ENCODE results near the gene RBMS3. TPM values are rescaled to one million over a fixed set of nuclear protein-coding genes. Genes with fewer than 3 reads are reported as not detected.

The RBMS3 gene
- total RNA-seq, 1 experiment from 2014 or later = 7.4 TPM

DNA sequence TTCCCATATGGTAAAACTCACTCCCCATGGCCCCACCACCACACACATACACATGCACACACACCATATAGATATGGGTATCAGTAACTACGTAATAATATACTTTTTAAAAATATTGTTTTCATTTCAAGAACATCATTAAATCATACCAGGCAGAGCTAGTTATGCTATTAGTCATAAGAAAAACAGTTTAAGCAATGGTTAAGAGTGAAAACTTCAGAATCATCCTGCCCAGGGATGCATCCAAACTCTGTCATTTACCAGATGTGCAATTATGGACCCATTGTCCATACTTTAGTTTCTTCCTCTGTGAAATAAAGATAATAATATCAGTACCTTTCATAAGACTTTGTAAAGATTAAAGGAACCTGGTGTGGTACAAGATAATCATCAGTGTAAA is 608.3 kb downstream of the RBMS3 start:
- CTCF ChIA-PET = no interaction called here
- no peak for DNase-seq

DNA sequence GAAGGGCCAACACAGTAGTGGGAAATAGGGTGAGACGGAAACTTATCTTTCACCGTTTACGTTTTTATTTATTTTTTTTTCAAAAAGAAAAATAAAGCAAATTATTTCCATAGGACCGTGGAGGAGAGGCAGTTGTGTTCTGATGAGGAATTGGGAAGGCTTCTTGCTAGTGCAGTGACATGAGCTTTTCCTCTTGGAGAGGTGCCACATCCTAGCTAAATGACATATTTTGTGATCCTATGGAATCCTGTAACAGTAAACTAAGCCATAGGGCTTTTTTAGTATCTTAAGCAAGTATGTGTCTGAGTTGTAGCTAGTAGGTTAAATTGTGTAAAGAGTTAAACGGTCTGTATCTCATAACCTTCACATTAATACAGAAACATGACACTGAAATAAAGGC is 609.9 kb downstream of the RBMS3 start:
- Mint-ChIP-seq H3K4me1 (ENCODE audit: low read depth, unreplicated experiment) (no peaks in the 10 kb centered on the region), H3K9me3 (ENCODE audit: unreplicated experiment) (no peaks in the 10 kb centered on the region), H3K27ac (ENCODE audit: unreplicated experiment) (no peak overlapping the region), H3K4me3 (ENCODE audit: unreplicated experiment) (no peak overlapping the region), H3K36me3 (ENCODE audit: insufficient read depth, unreplicated experiment) (no peaks in the 10 kb centered on the region), H3K27me3 (ENCODE audit: insufficient read depth, unreplicated experiment) (peaks cover 6% of the 10 kb centered on the region)
- no peaks in the 10 kb centered on the region for H3K27me3 ChIP-seq (replicated peaks; ENCODE audit: control insufficient read depth, insufficient read depth, low read length)
- ChIA-PET POLR2A (no interaction called here), CTCF (no interaction called here)
- H3K4me3 ChIP-seq (ENCODE audit: low read depth, low read length) = no peak overlapping the region
- BruUV-seq (replicated peaks) = no TSS peak
- no peaks in the 10 kb centered on the region for H3K36me3 ChIP-seq (ENCODE audit: control insufficient read depth, insufficient read depth, low read length)
- TF ChIP-seq, protein P1, sequence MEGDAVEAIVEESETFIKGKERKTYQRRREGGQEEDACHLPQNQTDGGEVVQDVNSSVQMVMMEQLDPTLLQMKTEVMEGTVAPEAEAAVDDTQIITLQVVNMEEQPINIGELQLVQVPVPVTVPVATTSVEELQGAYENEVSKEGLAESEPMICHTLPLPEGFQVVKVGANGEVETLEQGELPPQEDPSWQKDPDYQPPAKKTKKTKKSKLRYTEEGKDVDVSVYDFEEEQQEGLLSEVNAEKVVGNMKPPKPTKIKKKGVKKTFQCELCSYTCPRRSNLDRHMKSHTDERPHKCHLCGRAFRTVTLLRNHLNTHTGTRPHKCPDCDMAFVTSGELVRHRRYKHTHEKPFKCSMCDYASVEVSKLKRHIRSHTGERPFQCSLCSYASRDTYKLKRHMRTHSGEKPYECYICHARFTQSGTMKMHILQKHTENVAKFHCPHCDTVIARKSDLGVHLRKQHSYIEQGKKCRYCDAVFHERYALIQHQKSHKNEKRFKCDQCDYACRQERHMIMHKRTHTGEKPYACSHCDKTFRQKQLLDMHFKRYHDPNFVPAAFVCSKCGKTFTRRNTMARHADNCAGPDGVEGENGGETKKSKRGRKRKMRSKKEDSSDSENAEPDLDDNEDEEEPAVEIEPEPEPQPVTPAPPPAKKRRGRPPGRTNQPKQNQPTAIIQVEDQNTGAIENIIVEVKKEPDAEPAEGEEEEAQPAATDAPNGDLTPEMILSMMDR (IDR thresholded peaks at IDR 0.05; ENCODE audit: insufficient read depth in 1 of 2, low read depth in 1 of 2, low read length in 1 of 2, severe bottlenecking in 1 of 2, unreplicated experiment in 1 of 2) = no peak
- H3K9me3 ChIP-seq = no peaks in the 10 kb centered on the region
- H3K4me1 ChIP-seq = no peaks in the 10 kb centered on the region
- intact Hi-C loops (cut with micrococcal nuclease; ENCODE audit: unreplicated experiment) = no loop called here
- DNase-seq = no peak

More for the DNA sequence above, 608.3 kb downstream of the RBMS3 start:
- H3K36me3 ChIP-seq (ENCODE audit: control insufficient read depth, insufficient read depth, low read length) = no peaks in the 10 kb centered on the region
- Mint-ChIP-seq H3K4me1 (ENCODE audit: low read depth, unreplicated experiment) (no peaks in the 10 kb centered on the region), H3K27me3 (ENCODE audit: insufficient read depth, unreplicated experiment) (peaks cover 6% of the 10 kb centered on the region), H3K36me3 (ENCODE audit: insufficient read depth, unreplicated experiment) (no peaks in the 10 kb centered on the region), H3K27ac (ENCODE audit: unreplicated experiment) (no peak overlapping the region), H3K9me3 (ENCODE audit: unreplicated experiment) (no peaks in the 10 kb centered on the region), H3K4me3 (ENCODE audit: unreplicated experiment) (no peak overlapping the region)
- POLR2A ChIA-PET = no interaction called here
- H3K4me1 ChIP-seq = no peaks in the 10 kb centered on the region
- TF ChIP-seq, protein P1 (IDR thresholded peaks at IDR 0.05; ENCODE audit: insufficient read depth in 1 of 2, low read depth in 1 of 2, low read length in 1 of 2, severe bottlenecking in 1 of 2, unreplicated experiment in 1 of 2) = no peak
- H3K27me3 ChIP-seq (replicated peaks; ENCODE audit: control insufficient read depth, insufficient read depth, low read length) = no peaks in the 10 kb centered on the region
- intact Hi-C loops (cut with micrococcal nuclease; ENCODE audit: unreplicated experiment) = no loop called here
- H3K9me3 ChIP-seq = no peaks in the 10 kb centered on the region
- no TSS peak for BruUV-seq (replicated peaks)
- H3K4me3 ChIP-seq (ENCODE audit: low read depth, low read length) = no peak overlapping the region

DNA sequence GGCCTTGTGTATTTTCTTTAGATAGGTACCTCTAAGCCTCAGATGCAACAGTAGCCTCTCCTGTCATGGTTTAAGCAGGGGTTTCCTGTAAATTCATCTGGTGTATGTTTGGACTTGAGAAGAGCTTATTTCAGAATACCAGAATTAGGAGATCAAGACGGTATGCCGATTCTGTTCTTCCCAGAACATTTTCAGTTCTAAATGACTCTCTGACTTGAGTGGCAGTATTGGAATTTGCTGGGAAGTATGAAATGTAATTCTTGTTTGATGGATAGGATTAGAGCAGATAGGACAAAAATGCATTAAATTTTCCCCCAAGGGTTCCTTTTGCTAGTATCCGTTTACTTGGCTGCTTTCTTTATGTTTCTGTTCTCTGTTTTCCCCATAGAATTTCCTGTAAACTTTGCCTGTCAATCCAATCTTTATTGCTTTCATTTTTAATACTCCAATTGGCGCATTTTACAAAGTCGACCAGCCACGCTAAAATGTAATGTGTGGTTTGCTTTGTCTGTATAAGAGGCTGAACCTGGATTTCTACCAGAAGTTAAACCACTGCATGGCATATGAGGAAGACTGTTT is 612.2 kb downstream of the RBMS3 start:
- Mint-ChIP-seq H3K4me3 (ENCODE audit: unreplicated experiment) (no peak overlapping the region), H3K27ac (ENCODE audit: unreplicated experiment) (no peak overlapping the region), H3K4me1 (ENCODE audit: low read depth, unreplicated experiment) (no peaks in the 10 kb centered on the region), H3K27me3 (ENCODE audit: insufficient read depth, unreplicated experiment) (peaks cover 6% of the 10 kb centered on the region), H3K9me3 (ENCODE audit: unreplicated experiment) (no peaks in the 10 kb centered on the region), H3K36me3 (ENCODE audit: insufficient read depth, unreplicated experiment) (no peaks in the 10 kb centered on the region)
- ChIA-PET CTCF (no interaction called here), POLR2A (no interaction called here)
- no peak for DNase-seq
- BruUV-seq (replicated peaks) = no TSS peak
- intact Hi-C loops (cut with micrococcal nuclease; ENCODE audit: unreplicated experiment) = no loop called here
- Histone ChIP-seq H3K27me3 (replicated peaks; ENCODE audit: control insufficient read depth, insufficient read depth, low read length) (no peaks in the 10 kb centered on the region), H3K9me3 (no peaks in the 10 kb centered on the region), H3K4me1 (no peaks in the 10 kb centered on the region), H3K36me3 (ENCODE audit: control insufficient read depth, insufficient read depth, low read length) (no peaks in the 10 kb centered on the region), H3K4me3 (ENCODE audit: low read depth, low read length) (no peak overlapping the region)
- TF ChIP-seq, protein P1 (IDR thresholded peaks at IDR 0.05; ENCODE audit: insufficient read depth in 1 of 2, low read depth in 1 of 2, low read length in 1 of 2, severe bottlenecking in 1 of 2, unreplicated experiment in 1 of 2) = no peak

Measured in Caco-2 (cell line).